TTC549 (cell line): ENCODE results near the gene HS6ST1.

ENCODE experiments used
- FAIRE-seq: peaks from 2 replicates; lab custom pipeline; 2012; peaks lifted over from hg19 to GRCh38; lab: Jason Lieb, UNC

The HS6ST1 gene

GRCh38 chr2:128282246-128282975, 36.3 kb downstream of the HS6ST1 start:
- no peak for FAIRE-seq

- no peak for FAIRE-seq
Measured at GRCh38 chr2:128281852-128282245, 36.8 kb downstream of the HS6ST1 start.

GRCh38 chr2:128280901-128281321, 37.8 kb downstream of the HS6ST1 start:
- no peak for FAIRE-seq

GRCh38 chr2:128280158-128280871, 38.4 kb downstream of the HS6ST1 start:
- no peak for FAIRE-seq

GRCh38 chr2:128279786-128280157, 38.9 kb downstream of the HS6ST1 start:
- FAIRE-seq: no peak

GRCh38 chr2:128279009-128279408, 39.7 kb downstream of the HS6ST1 start:
- no peak for FAIRE-seq

GRCh38 chr2:128277961-128278681, 40.5 kb downstream of the HS6ST1 start:
- no peak for FAIRE-seq

GRCh38 chr2:128276878-128277675, 41.6 kb downstream of the HS6ST1 start:
- FAIRE-seq: no peak

- FAIRE-seq: no peak
Measured at GRCh38 chr2:128275498-128276045, 43.1 kb downstream of the HS6ST1 start.

GRCh38 chr2:128274218-128274617, 44.5 kb downstream of the HS6ST1 start:
- FAIRE-seq: no peak

- no peak for FAIRE-seq
Measured at GRCh38 chr2:128273469-128274081, 45.1 kb downstream of the HS6ST1 start.

GRCh38 chr2:128272601-128273468, 45.8 kb downstream of the HS6ST1 start:
- FAIRE-seq: no peak

GRCh38 chr2:128271911-128272600, 46.6 kb downstream of the HS6ST1 start:
- no peak for FAIRE-seq

- no peak for FAIRE-seq
Measured at GRCh38 chr2:128271597-128271910, 47.1 kb downstream of the HS6ST1 start.

GRCh38 chr2:128270672-128271596, 47.7 kb downstream of the HS6ST1 start:
- FAIRE-seq: no peak

GRCh38 chr2:128269990-128270671, 48.5 kb downstream of the HS6ST1 start:
- no peak for FAIRE-seq

- no peak for FAIRE-seq
Measured at GRCh38 chr2:128269063-128269989, 49.3 kb downstream of the HS6ST1 start.
